ENCODE measurements around the gene PHF2. TPM values are rescaled to one million over a fixed set of nuclear protein-coding genes. Genes with fewer than 3 reads are reported as not detected.

The PHF2 gene
- total and polyA plus RNA-seq, 2 experiments from 2014 or later, result 4.3 to 11.8 TPM

DNA sequence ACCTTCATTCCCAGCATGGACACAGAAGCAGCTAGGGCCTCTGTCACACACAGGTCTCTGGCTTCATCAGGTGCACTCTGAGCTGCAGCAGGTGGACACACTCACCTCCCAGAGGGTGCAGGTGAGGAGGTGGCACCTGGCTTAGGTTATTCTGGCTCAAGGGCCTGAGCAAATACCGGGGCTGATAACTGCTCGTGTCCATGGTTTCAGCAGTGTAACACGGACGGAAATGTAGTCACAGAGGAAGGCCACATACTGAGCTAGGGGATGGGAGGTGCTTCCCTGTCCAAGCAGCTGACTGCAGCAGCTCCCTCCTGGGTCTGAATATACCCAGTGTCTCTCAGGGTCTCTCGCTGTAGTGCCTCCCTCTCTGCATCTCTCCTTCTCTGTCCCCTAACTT lies 5.7 kb downstream of the PHF2 start:
- Histone ChIP-seq H3K36me3 (ENCODE audit: insufficient read depth) (no peaks in the 10 kb centered on the region), H3K4me1 (ENCODE audit: insufficient read depth) (peaks cover 10% of the 10 kb centered on the region), H2AFZ (no peak overlapping the region), H3K4me2 (no peak overlapping the region), H3K27me3 (ENCODE audit: insufficient read depth) (peaks cover 12% of the 10 kb centered on the region; the same call in 1 of the 2 replicates), H4K20me1 (replicated peaks; ENCODE audit: insufficient read depth) (peaks cover 12% of the 10 kb centered on the region; the same call in 1 of the 2 replicates), H3F3A (replicated peaks; ENCODE audit: low read depth) (0 out of 2 replicates have a peak, but pooled peaks cover 6% of the 10 kb centered on the region), H3K9me2 (ENCODE audit: insufficient read depth) (no peaks in the 10 kb centered on the region), H3K79me2 (replicated peaks; ENCODE audit: insufficient read depth) (peaks cover 71% of the 10 kb centered on the region), H3K4me3 (no peak overlapping the region), H3K27ac (ENCODE audit: low read depth) (no peak overlapping the region)
- TF ChIP-seq, protein P1, sequence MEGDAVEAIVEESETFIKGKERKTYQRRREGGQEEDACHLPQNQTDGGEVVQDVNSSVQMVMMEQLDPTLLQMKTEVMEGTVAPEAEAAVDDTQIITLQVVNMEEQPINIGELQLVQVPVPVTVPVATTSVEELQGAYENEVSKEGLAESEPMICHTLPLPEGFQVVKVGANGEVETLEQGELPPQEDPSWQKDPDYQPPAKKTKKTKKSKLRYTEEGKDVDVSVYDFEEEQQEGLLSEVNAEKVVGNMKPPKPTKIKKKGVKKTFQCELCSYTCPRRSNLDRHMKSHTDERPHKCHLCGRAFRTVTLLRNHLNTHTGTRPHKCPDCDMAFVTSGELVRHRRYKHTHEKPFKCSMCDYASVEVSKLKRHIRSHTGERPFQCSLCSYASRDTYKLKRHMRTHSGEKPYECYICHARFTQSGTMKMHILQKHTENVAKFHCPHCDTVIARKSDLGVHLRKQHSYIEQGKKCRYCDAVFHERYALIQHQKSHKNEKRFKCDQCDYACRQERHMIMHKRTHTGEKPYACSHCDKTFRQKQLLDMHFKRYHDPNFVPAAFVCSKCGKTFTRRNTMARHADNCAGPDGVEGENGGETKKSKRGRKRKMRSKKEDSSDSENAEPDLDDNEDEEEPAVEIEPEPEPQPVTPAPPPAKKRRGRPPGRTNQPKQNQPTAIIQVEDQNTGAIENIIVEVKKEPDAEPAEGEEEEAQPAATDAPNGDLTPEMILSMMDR (conservative IDR thresholded peaks at IDR 0.05; ENCODE audit: low read depth in 2 of 2), result no peak
- TF ChIP-seq STAT1 (IDR thresholded peaks at IDR 0.05; ENCODE audit: unreplicated experiment), result no peak
- no peak for TF ChIP-seq EZH2 (IDR thresholded peaks at IDR 0.05; ENCODE audit: low read depth, unreplicated experiment)
- Mint-ChIP-seq H3K27me3 (ENCODE audit: insufficient read depth, low read depth, poor library complexity) (peaks cover 11% of the 10 kb centered on the region), H3K27ac (0 out of 2 replicates have a peak overlapping the region, but pooled peaks have one; percentile 15), H3K36me3 (ENCODE audit: low read depth) (peaks cover 3% of the 10 kb centered on the region; the same call in 2 of the 3 replicates), H3K4me1 (peaks cover 44% of the 10 kb centered on the region), H3K4me3 (no peak overlapping the region), H3K9me3 (no peaks in the 10 kb centered on the region)
- ATAC-seq, result peak; percentile 12; the same call in 1 of the 3 replicates
- no peak for DNase-seq (ENCODE audit: low spot score)

DNA sequence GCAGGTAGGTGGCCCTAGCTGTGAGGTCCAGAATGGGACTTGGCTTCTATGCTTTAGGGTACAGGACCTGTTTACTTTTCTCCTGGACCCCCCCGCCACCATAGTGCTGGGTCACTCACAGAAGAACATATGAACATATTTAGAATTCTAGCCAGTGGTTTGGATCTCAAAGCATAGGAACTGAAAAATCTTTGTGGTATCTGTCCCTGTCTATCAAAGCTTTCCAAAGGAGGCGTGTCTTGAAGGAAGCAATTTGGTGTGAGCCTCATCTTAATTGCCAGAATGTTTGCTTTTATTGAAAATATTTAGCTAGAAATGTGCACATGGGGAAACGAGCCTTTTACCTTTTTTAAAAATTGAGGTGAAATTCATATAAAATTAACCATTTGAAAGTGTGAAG lies 6.2 kb downstream of the PHF2 start:
- H3K4me3 ChIP-seq, result no peak overlapping the region
- H3K36me3 Mint-ChIP-seq (ENCODE audit: low read depth), result peaks cover 1% of the 10 kb centered on the region; the same call in 2 of the 3 replicates
- peaks cover 12% of the 10 kb centered on the region; the same call in 1 of the 2 replicates for H4K20me1 ChIP-seq (replicated peaks; ENCODE audit: insufficient read depth)
- no peak overlapping the region for H3K27ac Mint-ChIP-seq
- TF ChIP-seq, protein P2, sequence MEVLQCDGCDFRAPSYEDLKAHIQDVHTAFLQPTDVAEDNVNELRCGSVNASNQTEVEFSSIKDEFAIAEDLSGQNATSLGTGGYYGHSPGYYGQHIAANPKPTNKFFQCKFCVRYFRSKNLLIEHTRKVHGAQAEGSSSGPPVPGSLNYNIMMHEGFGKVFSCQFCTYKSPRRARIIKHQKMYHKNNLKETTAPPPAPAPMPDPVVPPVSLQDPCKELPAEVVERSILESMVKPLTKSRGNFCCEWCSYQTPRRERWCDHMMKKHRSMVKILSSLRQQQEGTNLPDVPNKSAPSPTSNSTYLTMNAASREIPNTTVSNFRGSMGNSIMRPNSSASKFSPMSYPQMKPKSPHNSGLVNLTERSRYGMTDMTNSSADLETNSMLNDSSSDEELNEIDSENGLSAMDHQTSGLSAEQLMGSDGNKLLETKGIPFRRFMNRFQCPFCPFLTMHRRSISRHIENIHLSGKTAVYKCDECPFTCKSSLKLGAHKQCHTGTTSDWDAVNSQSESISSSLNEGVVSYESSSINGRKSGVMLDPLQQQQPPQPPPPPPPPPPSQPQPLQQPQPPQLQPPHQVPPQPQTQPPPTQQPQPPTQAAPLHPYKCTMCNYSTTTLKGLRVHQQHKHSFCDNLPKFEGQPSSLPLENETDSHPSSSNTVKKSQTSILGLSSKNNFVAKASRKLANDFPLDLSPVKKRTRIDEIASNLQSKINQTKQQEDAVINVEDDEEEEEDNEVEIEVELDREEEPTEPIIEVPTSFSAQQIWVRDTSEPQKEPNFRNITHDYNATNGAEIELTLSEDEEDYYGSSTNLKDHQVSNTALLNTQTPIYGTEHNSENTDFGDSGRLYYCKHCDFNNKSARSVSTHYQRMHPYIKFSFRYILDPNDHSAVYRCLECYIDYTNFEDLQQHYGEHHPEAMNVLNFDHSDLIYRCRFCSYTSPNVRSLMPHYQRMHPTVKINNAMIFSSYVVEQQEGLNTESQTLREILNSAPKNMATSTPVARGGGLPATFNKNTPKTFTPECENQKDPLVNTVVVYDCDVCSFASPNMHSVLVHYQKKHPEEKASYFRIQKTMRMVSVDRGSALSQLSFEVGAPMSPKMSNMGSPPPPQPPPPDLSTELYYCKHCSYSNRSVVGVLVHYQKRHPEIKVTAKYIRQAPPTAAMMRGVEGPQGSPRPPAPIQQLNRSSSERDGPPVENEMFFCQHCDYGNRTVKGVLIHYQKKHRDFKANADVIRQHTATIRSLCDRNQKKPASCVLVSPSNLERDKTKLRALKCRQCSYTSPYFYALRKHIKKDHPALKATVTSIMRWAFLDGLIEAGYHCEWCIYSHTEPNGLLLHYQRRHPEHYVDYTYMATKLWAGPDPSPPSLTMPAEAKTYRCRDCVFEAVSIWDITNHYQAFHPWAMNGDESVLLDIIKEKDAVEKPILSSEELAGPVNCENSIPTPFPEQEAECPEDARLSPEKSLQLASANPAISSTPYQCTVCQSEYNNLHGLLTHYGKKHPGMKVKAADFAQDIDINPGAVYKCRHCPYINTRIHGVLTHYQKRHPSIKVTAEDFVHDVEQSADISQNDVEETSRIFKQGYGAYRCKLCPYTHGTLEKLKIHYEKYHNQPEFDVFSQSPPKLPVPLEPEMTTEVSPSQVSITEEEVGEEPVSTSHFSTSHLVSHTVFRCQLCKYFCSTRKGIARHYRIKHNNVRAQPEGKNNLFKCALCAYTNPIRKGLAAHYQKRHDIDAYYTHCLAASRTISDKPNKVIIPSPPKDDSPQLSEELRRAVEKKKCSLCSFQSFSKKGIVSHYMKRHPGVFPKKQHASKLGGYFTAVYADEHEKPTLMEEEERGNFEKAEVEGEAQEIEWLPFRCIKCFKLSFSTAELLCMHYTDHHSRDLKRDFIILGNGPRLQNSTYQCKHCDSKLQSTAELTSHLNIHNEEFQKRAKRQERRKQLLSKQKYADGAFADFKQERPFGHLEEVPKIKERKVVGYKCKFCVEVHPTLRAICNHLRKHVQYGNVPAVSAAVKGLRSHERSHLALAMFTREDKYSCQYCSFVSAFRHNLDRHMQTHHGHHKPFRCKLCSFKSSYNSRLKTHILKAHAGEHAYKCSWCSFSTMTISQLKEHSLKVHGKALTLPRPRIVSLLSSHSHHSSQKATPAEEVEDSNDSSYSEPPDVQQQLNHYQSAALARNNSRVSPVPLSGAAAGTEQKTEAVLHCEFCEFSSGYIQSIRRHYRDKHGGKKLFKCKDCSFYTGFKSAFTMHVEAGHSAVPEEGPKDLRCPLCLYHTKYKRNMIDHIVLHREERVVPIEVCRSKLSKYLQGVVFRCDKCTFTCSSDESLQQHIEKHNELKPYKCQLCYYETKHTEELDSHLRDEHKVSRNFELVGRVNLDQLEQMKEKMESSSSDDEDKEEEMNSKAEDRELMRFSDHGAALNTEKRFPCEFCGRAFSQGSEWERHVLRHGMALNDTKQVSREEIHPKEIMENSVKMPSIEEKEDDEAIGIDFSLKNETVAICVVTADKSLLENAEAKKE (CRISPR knock-in tag; IDR thresholded peaks at IDR 0.05), result no peak
- TF ChIP-seq, protein P3, sequence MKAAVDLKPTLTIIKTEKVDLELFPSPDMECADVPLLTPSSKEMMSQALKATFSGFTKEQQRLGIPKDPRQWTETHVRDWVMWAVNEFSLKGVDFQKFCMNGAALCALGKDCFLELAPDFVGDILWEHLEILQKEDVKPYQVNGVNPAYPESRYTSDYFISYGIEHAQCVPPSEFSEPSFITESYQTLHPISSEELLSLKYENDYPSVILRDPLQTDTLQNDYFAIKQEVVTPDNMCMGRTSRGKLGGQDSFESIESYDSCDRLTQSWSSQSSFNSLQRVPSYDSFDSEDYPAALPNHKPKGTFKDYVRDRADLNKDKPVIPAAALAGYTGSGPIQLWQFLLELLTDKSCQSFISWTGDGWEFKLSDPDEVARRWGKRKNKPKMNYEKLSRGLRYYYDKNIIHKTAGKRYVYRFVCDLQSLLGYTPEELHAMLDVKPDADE (IDR thresholded peaks at IDR 0.05), result no peak
- TF ChIP-seq ZNF331 (CRISPR knock-in tag; IDR thresholded peaks at IDR 0.05; ENCODE audit: low read depth), result no peak
- no peak for TF ChIP-seq NANOG (IDR thresholded peaks at IDR 0.05; ENCODE audit: borderline replicate concordance)
- TF ChIP-seq, protein P1 (conservative IDR thresholded peaks at IDR 0.05; ENCODE audit: low read depth in 2 of 2), result no peak
- no peak for TF ChIP-seq ZNF114 (CRISPR knock-in tag; IDR thresholded peaks at IDR 0.05)
- TF ChIP-seq STAT1 (IDR thresholded peaks at IDR 0.05; ENCODE audit: unreplicated experiment), result no peak
- H3K79me2 ChIP-seq (replicated peaks; ENCODE audit: insufficient read depth), result peaks cover 71% of the 10 kb centered on the region
- no peak for ATAC-seq
- H3F3A ChIP-seq (replicated peaks; ENCODE audit: low read depth), result 0 out of 2 replicates have a peak, but pooled peaks cover 6% of the 10 kb centered on the region
- H2AFZ ChIP-seq, result no peak overlapping the region
- H3K4me1 ChIP-seq (ENCODE audit: insufficient read depth), result peaks cover 8% of the 10 kb centered on the region
- H3K27me3 Mint-ChIP-seq (ENCODE audit: insufficient read depth, low read depth, poor library complexity), result peaks cover 11% of the 10 kb centered on the region
- no peak overlapping the region for H3K4me2 ChIP-seq
- no peaks in the 10 kb centered on the region for H3K9me2 ChIP-seq (ENCODE audit: insufficient read depth)
- no peak overlapping the region for H3K4me3 Mint-ChIP-seq
- DNase-seq (ENCODE audit: low spot score), result no peak
- H3K4me1 Mint-ChIP-seq, result peaks cover 45% of the 10 kb centered on the region
- H3K36me3 ChIP-seq (ENCODE audit: insufficient read depth), result no peaks in the 10 kb centered on the region
- no peak overlapping the region for H3K27ac ChIP-seq (ENCODE audit: low read depth)
- no peaks in the 10 kb centered on the region for H3K9me3 Mint-ChIP-seq
- peaks cover 10% of the 10 kb centered on the region; the same call in 1 of the 2 replicates for H3K27me3 ChIP-seq (ENCODE audit: insufficient read depth)
